Neuronal stem cell (in vitro differentiated cells): ENCODE data around the gene SIAH3.
A peak's percentile ranks its signal among the peaks of the same experiment; 100 is the strongest.

Source experiments
- DNase-seq: peaks from one replicate; pipeline ENCODE4 v3.0.0-alpha.2; 2013; ENCODE audit warnings: low spot score
- H2AFZ ChIP-seq: one replicate; pipeline ENCODE4 v1.6.1; 2013; ENCODE audit warnings: mild to moderate bottlenecking, low read length, inconsistent platforms
- H2AK5ac ChIP-seq: 2 replicates; pipeline ENCODE4 v1.6.1; 2013; ENCODE audit warnings: low read depth, mild to moderate bottlenecking, inconsistent platforms, low read length, moderate library complexity, mixed read lengths
- H2BK120ac ChIP-seq: 2 replicates; pipeline ENCODE4 v1.6.1; 2013; ENCODE audit warnings: low read depth, mild to moderate bottlenecking, inconsistent platforms, low read length, moderate library complexity, mixed read lengths
- H2BK12ac ChIP-seq: one replicate; pipeline ENCODE4 v1.6.1; 2013; ENCODE audit warnings: low read length, inconsistent platforms
- H2BK15ac ChIP-seq: 2 replicates; pipeline ENCODE4 v1.6.1; 2013; ENCODE audit warnings: mild to moderate bottlenecking, low read length, inconsistent platforms, mixed read lengths
- H2BK5ac ChIP-seq: one replicate; pipeline ENCODE4 v1.6.1; 2013; ENCODE audit warnings: inconsistent platforms, mild to moderate bottlenecking, low read length, moderate library complexity
- H3K14ac ChIP-seq: one replicate; pipeline ENCODE4 v1.6.1; 2013; ENCODE audit warnings: low read length, inconsistent platforms
- H3K18ac ChIP-seq: 2 replicates; pipeline ENCODE4 v1.6.1; 2013; ENCODE audit warnings: low read length, inconsistent platforms
- H3K23ac ChIP-seq: 2 replicates; pipeline ENCODE4 v1.6.1; 2013; ENCODE audit warnings: low read depth, mild to moderate bottlenecking, mixed read lengths, low read length, inconsistent platforms; ENCODE audit not compliant: poor library complexity
- H3K27ac ChIP-seq: replicated peaks from 3 replicates; pipeline ENCODE4 v1.5.1; 2013; ENCODE audit warnings: low read length, inconsistent platforms
- H3K27me3 ChIP-seq, 3 experiments: 2 replicates each; pipeline ENCODE4 v1.6.1; 2013; ENCODE audit warnings: low read length in 3 of 3, mild to moderate bottlenecking in 2 of 3, inconsistent platforms in 1 of 3, low read depth in 1 of 3, mixed read lengths in 1 of 3, moderate library complexity in 1 of 3; ENCODE audit not compliant: control insufficient read depth in 3 of 3, insufficient read depth in 3 of 3
- H3K36me3 ChIP-seq, 2 donors: replicated peaks in 1 of 2; 2 replicates each; pipeline ENCODE4 v1.6.1; 2013; ENCODE audit warnings: low read length in 2 of 2; ENCODE audit not compliant: control insufficient read depth in 2 of 2, insufficient read depth in 2 of 2
- H3K4ac ChIP-seq: 2 replicates; pipeline ENCODE4 v1.6.1; 2013; ENCODE audit warnings: inconsistent platforms, mild to moderate bottlenecking, low read length, moderate library complexity
- H3K4me1 ChIP-seq, 2 donors: 1 replicate in 1 of 2; 2 replicates in 1 of 2; pipeline ENCODE4 v1.6.1; 2013; ENCODE audit warnings: low read length in 2 of 2, low read depth in 1 of 2; ENCODE audit not compliant: control insufficient read depth in 2 of 2, insufficient read depth in 1 of 2
- H3K4me2 ChIP-seq: one replicate; pipeline ENCODE4 v1.6.1; 2013; ENCODE audit warnings: mild to moderate bottlenecking, low read length, inconsistent platforms; ENCODE audit not compliant: insufficient read depth, poor library complexity, severe bottlenecking
- H3K4me3 ChIP-seq, 2 donors: 2 replicates each; pipeline ENCODE4 v1.5.1; 2013; ENCODE audit warnings: low read length in 2 of 2, mild to moderate bottlenecking in 2 of 2, inconsistent platforms in 1 of 2, moderate library complexity in 1 of 2
- H3K79me1 ChIP-seq: one replicate; pipeline ENCODE4 v1.6.1; 2013; ENCODE audit warnings: low read depth, mild to moderate bottlenecking, inconsistent platforms, low read length, moderate library complexity
- H3K9ac ChIP-seq: one replicate; pipeline ENCODE4 v1.6.1; 2013; ENCODE audit warnings: mild to moderate bottlenecking, low read depth, low read length, inconsistent platforms; ENCODE audit not compliant: poor library complexity
- H3K9me3 ChIP-seq, 2 donors: replicated peaks in 1 of 2; 2 replicates each; pipeline versions ENCODE3 to v1.6.1; 2013; ENCODE audit warnings: low read length in 2 of 2, mild to moderate bottlenecking in 2 of 2, inconsistent platforms in 1 of 2, low read depth in 1 of 2, mixed read lengths in 1 of 2, moderate library complexity in 1 of 2; ENCODE audit not compliant: control insufficient read depth in 2 of 2, insufficient read depth in 1 of 2
- H4K8ac ChIP-seq: one replicate; pipeline ENCODE4 v1.6.1; 2013; ENCODE audit warnings: low read depth, mild to moderate bottlenecking, inconsistent platforms, low read length, moderate library complexity
- H4K91ac ChIP-seq: one replicate; pipeline ENCODE4 v1.6.1; 2013; ENCODE audit warnings: low read length, low read depth, mild to moderate bottlenecking, inconsistent platforms; ENCODE audit not compliant: poor library complexity
- WGBS, 2 donors: extraction: QIAGEN DNeasy Blood & Tissue Kit; methylation state at CpG; one replicate each; pipeline ENCODE4 v1.1.7; 2013; ENCODE audit warnings: missing lambda C conversion rate in 2 of 2, mixed read lengths in 1 of 2; ENCODE audit not compliant: insufficient read length in 2 of 2, insufficient replicate concordance in 1 of 2; ENCODE audit errors: extremely low coverage in 2 of 2; 5-methylcytosine and 5-hydroxymethylcytosine counted together

SIAH3 gene

GRCh38 chr13:45784755-45785675, 66.5 kb downstream of the SIAH3 start:
- WGBS, 2 donors = no CpG with 5 or more reads among the region's 10 CpGs
- Histone ChIP-seq H3K4me1 (peaks cover 0 to 6% of the 10 kb centered on the region in 2 donors), H3K14ac (no peak overlapping the region), H2BK12ac (no peak overlapping the region), H3K4me2 (no peak overlapping the region), H2BK15ac (no peak overlapping the region), H2BK5ac (no peak overlapping the region), H3K27me3 (peaks cover 0 to 2% (median 0%) of the 10 kb centered on the region in 3 experiments), H2AK5ac (no peak overlapping the region), H3K4me3 (no peak overlapping the region), H3K4ac (no peak overlapping the region), H4K91ac (no peak overlapping the region), H3K9me3 (no peaks in the 10 kb centered on the region), H3K36me3 (no peaks in the 10 kb centered on the region), H3K27ac (no peak overlapping the region), H2AFZ (no peak overlapping the region), H2BK120ac (no peak overlapping the region), H3K18ac (no peak overlapping the region), H3K23ac (no peak overlapping the region), H3K9ac (no peak overlapping the region), H3K79me1 (no peaks in the 10 kb centered on the region), H4K8ac (no peak overlapping the region)
- DNase-seq = no peak

- no peak overlapping the region for H2AFZ ChIP-seq
Observed at GRCh38 chr13:45783346-45784043, 68.1 kb downstream of the SIAH3 start.

GRCh38 chr13:45782327-45783045, 69.1 kb downstream of the SIAH3 start:
- Histone ChIP-seq H3K18ac (no peak overlapping the region), H3K27me3 (peaks cover 0 to 2% (median 0%) of the 10 kb centered on the region in 3 experiments), H2BK15ac (no peak overlapping the region), H3K27ac (no peak overlapping the region), H3K4ac (no peak overlapping the region), H3K4me3 (no peak overlapping the region), H3K4me1 (peaks cover 0 to 3% of the 10 kb centered on the region in 2 donors), H2BK120ac (peak overlapping the region; percentile 84), H4K91ac (no peak overlapping the region), H4K8ac (no peak overlapping the region), H3K9me3 (no peaks in the 10 kb centered on the region), H2BK12ac (no peak overlapping the region), H3K9ac (no peak overlapping the region), H2BK5ac (no peak overlapping the region), H3K4me2 (no peak overlapping the region), H3K79me1 (no peaks in the 10 kb centered on the region), H3K14ac (no peak overlapping the region), H2AK5ac (no peak overlapping the region), H2AFZ (no peak overlapping the region), H3K23ac (no peak overlapping the region), H3K36me3 (no peaks in the 10 kb centered on the region)
- WGBS, 2 donors = no CpG with 5 or more reads among the region's 9 CpGs
- DNase-seq = no peak

More at GRCh38 chr13:45783346-45784043, 68.1 kb downstream of the SIAH3 start:
- peak overlapping the region; percentile 30 for H2BK12ac ChIP-seq
- H2BK120ac ChIP-seq = no peak overlapping the region
- no peak overlapping the region for H3K4me2 ChIP-seq
- peaks cover 0 to 6% of the 10 kb centered on the region in 2 donors for H3K4me1 ChIP-seq
- no peak overlapping the region for H2BK15ac ChIP-seq
- no peak overlapping the region for H2AK5ac ChIP-seq
- H4K8ac ChIP-seq = no peak overlapping the region
- WGBS, 2 donors = no CpG with 5 or more reads among the region's 35 CpGs
- H3K36me3 ChIP-seq = no peaks in the 10 kb centered on the region
- no peak overlapping the region for H3K27ac ChIP-seq
- no peak overlapping the region for H4K91ac ChIP-seq
- peak overlapping the region; percentile 13 for H3K18ac ChIP-seq
- H3K23ac ChIP-seq = peak overlapping the region; percentile 62
- no peaks in the 10 kb centered on the region for H3K9me3 ChIP-seq
- peaks cover 0 to 2% (median 0%) of the 10 kb centered on the region in 3 experiments for H3K27me3 ChIP-seq
- H3K79me1 ChIP-seq = no peaks in the 10 kb centered on the region
- peak overlapping the region in 1 of 2 donors; percentile 19 for H3K4me3 ChIP-seq
- H3K4ac ChIP-seq = peak overlapping the region; percentile 19
- peak overlapping the region; percentile 58 for H3K14ac ChIP-seq
- DNase-seq = no peak
- H2BK5ac ChIP-seq = peak overlapping the region; percentile 69
- no peak overlapping the region for H3K9ac ChIP-seq
